Activated CD8-positive, alpha-beta memory T cell treated with anti-CD3 and anti-CD28 coated beads for 4 hours (primary cell): ENCODE results near the gene CSN2.
"Not testable (repeated sequence)": the region's sequence is repeated elsewhere in the genome, so short reads cannot be mapped to it uniquely, and the experiment has no call there.

Source experiments
- DNase-seq, 2 donors: peaks; one replicate each; pipeline ENCODE4 v3.0.0-alpha.2; 2020; ENCODE audit warnings: low read depth in 2 of 2

The CSN2 gene

DNA sequence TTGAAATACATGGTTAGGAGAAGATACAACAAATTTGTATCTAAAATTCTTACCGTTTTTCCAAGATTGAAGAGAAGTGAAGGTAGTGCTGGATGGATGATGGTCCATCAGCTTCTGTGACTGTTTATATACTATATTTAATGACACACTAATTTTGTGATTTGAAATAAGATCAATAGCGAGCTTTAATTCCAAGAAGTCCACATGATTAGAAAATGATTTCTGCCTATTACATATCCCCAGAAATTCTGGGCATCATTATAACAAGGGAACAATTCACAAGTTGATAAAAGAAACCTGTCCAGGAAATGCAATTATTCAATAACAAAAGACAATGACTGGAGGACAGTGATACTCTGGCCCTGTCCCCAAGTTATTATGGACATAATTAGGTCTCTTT, at the start of gene CSN2:
CSN2 (minus strand) TSS at position 101 of the 400 bp plus-strand sequence. CDS start 4,733 bp downstream, outside the sequence.
- no peak for DNase-seq

DNA sequence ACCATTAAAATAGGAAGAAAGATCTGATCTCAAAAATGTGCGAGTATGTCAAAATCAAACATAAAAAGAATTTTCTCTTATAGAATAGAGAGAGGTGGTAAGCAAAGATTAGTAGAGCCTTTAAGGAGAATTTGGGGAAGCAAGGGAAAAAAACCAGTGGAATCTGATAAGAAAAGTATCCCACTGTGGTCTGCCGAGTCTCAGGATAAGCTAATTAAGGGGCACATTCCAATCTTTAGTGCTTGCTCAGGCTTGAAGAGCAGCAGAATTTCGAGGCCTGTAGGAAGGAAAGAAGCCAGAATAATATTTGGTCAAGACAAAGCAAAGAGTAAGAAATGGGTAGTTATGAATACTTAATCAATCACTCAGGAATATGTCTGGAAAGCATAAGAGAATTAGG, 43.2 kb upstream of the CSN2 start:
- DNase-seq: no peak

DNA sequence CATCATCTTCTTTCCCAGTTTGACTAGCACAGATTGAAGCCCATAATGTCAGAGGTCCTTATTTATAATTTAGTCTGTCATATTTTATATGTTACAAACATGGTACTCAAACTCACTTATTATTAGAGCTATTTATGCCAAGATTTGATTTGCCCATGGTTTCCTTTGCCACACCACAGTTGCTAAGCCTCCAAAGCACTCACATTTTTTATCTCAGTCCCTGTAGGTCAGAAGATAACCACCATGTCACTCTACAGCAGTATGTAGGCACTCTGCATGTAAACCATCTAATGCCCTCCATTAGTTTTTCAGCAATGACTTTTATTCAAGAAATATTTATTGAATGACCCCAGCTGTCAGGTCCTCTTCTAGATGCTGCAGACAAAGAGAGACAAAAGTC, 37.0 kb upstream of the CSN2 start:
- DNase-seq: no peak

GRCh38 chr4:70000711-70001110, 35.2 kb upstream of the CSN2 start:
- DNase-seq: no peak

- no peak for DNase-seq
These were observed 33.9 kb upstream of the CSN2 start for GRCh38 chr4:69999420-69999819.

GRCh38 chr4:69995526-69996016, 30.0 kb upstream of the CSN2 start, which contains the start of gene STATH:
STATH (plus strand) TSS chr4:69995966; CDS start chr4:69998438, 2,472 bp downstream.
- DNase-seq: no peak

- DNase-seq: no peak
These were observed 29.3 kb upstream of the CSN2 start for GRCh38 chr4:69994782-69995181.

DNA sequence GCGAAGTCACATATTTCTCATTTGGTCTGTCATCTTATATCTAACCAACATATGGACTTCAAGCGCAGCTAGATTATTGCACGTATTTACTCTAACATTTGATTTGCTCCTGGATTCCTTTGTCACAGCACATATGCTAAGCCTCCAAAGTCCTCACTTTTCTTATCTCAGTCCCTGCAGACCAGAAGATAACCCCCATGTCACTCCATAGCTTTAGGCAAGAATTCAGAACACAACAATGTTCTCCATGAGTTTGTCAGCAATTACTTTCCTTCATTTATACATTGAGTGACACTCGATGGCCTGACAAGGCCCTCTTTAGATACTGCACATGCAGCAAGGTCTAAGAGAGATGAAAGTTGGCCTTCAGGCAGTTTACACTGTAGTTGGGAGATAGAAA, 25.5 kb upstream of the CSN2 start:
- DNase-seq: no peak

DNA sequence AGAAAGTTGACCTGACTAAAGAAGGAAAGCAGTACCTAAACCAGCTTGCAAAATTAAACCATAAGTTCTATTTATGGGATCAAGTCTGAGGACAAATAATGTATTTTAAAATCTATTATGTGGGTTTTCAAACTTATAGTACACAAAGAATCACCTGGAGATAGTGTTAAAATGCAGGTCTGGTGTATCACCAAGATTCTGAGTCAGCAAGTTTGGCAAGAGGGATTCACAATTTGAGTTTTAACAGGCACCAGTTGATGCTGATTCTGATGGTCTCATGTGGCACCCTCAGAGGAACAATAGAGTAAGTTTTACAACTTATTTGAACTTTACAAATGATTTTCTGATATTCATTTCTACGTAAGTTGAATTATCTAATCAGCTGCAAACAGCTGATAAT, 21.1 kb upstream of the CSN2 start:
- no peak for DNase-seq

- DNase-seq: no peak
These were observed 18.5 kb upstream of the CSN2 start for GRCh38 chr4:69984030-69984443.

DNA sequence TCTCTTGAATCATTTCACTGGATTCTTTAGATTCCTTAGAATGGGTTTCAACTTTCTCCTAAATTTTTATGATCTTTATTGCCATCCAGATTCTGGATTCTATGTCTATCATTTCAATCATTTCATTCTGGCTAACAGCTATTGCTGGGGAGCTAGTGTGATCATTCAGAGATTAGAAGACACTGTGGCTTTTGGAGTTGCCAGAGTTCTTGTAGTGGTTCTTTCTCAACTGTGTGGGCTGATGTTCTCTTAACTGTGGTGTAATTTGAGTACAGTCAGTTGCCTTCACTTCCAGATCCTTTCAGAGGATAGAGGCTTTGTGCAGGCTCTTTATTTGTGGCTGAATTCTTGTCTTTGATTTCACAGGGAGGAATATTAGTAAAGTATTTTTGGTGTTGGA, 12.1 kb upstream of the CSN2 start:
- no peak for DNase-seq

GRCh38 chr4:69974631-69975030, 9.1 kb upstream of the CSN2 start:
- no peak for DNase-seq

- no peak for DNase-seq
These were observed 4.5 kb upstream of the CSN2 start for GRCh38 chr4:69970071-69970470.

DNA sequence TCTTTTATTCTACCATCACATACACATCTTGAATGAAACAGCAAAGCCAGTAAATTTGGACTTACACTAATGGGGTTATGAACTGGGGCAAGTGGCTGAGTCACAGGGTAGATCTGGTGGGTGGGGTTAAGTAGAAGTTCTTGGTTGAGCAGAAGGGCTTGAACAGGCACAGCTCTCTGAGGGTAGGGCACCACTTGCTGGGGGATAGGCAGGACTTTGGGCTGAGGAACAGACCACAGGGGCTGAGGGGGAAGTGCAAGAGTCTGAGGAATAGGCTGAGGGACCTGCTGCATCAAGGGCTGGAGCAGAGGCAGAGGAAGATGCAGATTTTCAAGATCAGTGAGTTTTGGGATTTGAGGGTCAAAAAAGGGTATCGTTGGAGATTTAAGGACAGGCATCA, 8.3 kb downstream of the CSN2 start:
- DNase-seq: no peak

DNA sequence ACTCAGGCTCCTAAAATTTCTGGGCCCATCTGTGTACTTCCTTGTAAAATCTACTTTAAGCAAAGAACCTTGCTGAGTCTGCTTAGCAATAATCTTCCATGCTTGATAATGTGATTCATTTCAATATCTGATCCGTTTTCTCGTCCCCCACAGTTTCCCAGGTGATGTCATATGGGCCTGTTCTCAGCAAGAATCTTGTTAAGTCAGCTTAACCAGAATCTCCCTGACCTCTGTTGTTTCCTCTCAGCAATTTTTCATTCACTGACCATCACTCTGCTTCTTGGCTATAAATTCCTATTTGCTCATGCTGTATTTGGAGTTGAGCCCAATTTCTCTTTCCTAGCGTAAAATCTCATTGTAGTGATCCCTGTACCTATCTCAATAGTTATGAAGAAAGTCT, 13.9 kb downstream of the CSN2 start:
- DNase-seq: no peak

DNA sequence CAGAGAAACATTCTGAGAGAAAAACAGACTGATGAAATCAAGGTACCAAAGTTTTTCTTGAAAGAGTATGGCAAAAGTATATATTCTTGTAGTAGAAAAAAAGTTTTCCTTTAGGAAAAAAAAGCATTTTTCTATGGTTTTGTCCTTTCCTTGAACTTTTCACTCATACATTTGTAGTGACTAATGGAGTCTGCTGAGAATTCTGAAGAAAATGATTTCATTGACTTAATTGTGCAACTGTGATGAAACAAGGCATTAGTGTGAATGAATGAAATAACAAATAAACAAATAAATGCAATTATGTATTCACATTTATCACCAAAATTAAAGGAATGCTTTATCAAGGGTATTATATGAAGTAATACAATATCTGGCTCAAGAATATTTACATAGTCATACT, 29.0 kb downstream of the CSN2 start:
- no peak for DNase-seq

DNA sequence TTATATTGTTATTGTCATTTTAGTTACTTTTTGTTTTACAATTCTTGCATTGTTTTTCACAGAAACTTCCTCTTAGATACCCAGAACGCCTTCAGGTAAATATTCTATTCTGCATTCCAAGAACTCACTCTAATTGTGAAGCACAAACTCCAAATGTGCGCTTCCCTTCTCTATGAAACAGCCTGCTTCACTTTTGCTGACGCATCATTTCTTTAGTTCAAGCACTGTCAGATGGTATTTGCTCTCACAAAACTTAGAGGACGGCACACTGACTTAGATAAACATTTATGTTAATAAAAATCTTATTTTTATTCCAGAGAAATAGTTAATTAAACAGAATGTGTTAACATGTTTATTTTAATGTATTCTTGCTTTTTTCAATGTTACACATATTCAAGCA, 31.4 kb downstream of the CSN2 start:
- DNase-seq: no peak

- no peak for DNase-seq
These were observed 34.8 kb downstream of the CSN2 start, which contains the start of gene CSN1S1 for GRCh38 chr4:69930768-69931167. CSN1S1 (plus strand) TSS chr4:69931068; CDS start chr4:69932556, 1,488 bp downstream.

DNA sequence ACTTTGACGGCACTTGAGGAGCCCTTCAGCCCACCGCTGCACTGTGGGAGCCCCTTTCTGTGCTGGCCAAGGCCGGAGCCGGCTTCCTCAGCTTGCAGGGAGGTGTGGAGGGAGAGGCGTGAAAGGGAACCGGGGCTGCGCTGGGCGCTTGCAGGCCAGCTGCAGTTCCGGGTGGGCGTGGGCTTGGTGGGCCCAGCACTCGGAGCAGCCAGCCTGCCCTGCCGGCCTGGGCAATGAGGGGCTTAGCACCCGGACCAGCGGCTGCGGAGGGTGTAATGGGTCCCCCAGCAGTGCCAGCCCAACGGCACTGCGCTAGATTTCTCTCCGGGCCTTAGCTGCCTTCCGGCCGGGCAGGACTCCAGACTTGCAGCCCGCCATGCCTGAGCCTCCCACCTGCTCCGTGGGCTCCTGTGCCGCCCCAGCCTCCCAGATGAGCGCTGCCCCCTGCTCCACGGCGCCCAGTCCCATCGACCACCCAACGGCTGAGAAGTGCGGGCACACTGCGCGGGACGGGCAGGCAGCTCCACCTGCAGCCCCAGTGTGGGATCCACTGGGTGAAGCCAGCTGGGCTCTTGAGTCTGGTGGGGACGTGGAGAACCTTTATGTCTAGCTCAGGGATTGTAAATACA, 41.6 kb downstream of the CSN2 start:
- not testable (repeated sequence) for DNase-seq

GRCh38 chr4:69920874-69921273, 44.7 kb downstream of the CSN2 start:
- no peak for DNase-seq

DNA sequence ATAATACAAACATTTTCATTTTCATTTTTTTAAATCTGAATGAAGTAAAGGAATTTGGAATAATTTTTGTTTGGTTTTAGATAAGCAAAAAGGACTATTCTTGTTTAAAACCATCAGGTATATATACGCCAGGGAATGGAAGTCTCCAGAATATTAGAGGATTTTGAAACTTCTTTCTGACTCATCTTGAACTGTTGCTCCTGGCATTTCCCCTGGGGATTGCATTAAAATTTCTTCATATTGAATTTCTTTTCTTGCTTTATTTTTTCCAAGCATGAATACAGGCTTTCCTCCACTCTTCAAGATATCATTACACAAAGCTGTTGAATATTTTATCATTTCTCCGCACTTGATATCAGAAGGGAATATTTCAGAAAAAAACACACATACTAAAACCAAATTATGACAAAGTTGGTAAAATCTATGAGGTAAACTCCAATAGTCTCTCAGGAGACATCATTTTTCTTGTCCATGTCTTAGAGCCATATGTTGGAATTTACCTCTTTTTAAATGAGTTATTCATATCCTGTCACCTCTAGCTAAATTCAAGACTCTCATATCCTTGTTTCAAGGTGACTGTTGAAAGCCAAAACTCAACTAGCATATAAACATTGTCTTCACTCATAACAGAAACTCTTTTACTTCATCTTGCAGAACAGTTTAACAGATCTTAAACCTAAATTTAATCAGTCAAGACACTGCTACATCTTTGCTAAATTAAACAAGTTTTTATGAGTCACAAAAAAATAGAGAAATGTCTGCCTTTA, 55.3 kb downstream of the CSN2 start:
- no peak for DNase-seq

DNA sequence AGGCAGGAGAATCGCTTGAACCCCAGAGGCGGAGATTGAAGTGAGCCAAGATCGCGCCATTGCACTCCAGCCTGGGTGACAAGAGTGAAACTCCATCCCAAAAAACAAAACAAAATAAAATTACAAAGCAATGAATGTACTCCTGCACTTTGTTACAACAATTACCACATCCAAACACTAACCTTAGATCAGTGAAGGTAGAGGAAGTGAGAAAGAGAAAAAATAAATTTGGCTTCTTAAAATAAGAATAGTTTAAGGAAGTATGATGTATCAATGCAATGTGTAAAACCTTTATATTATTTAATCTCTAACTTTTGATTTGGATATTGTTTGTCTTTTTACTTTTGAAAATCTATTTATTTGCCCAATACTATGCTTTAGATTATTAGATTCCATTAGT, 56.3 kb downstream of the CSN2 start:
- DNase-seq: no peak

GRCh38 chr4:69907151-69907550, 58.4 kb downstream of the CSN2 start:
- no peak for DNase-seq
